Neural crest cell (in vitro differentiated cells): ENCODE data around the gene GRAMD4. TPM values are rescaled to one million over a fixed set of nuclear protein-coding genes. Genes with fewer than 3 reads are reported as not detected.

Experiments used
- DNase-seq: peaks from one replicate; pipeline ENCODE4 v3.0.0; 2021; ENCODE audit warnings: low read depth, mixed read lengths, low spot score
- H3K27ac Mint-ChIP-seq: one replicate; pipeline ENCODE4 v1.8.0; 2021; ENCODE audit warnings: mild to moderate bottlenecking, mixed read lengths; ENCODE audit not compliant: unreplicated experiment
- H3K27me3 Mint-ChIP-seq: 2 replicates; pipeline ENCODE4 v1.8.0; 2021; ENCODE audit warnings: low read depth, mild to moderate bottlenecking, mixed read lengths
- H3K36me3 Mint-ChIP-seq: 2 replicates; pipeline ENCODE4 v1.8.0; 2021; ENCODE audit warnings: low read depth, mild to moderate bottlenecking, mixed read lengths
- H3K4me1 Mint-ChIP-seq: 2 replicates; pipeline ENCODE4 v1.8.0; 2021; ENCODE audit warnings: mixed read lengths
- H3K4me3 Mint-ChIP-seq: one replicate; pipeline ENCODE4 v1.8.0; 2021; ENCODE audit warnings: mild to moderate bottlenecking, mixed read lengths
- H3K9me3 Mint-ChIP-seq: 2 replicates; pipeline ENCODE4 v1.8.0; 2021; ENCODE audit warnings: mixed read lengths
- CTCF ChIP-seq: fragments of 200-600 bp; sonication (generic); conservative IDR thresholded peaks from 2 replicates; pipeline ENCODE4 v1.5.0; 2021; ENCODE audit warnings: antibody characterized with exemption, mild to moderate bottlenecking
- total RNA-seq: library from RNA; stranded (reverse); gene quantifications from 2 replicates; pipeline ENCODE4 v1.2.1, GENCODE V29; 2021

GRAMD4 gene
- total RNA-seq, 1 donor from 2014 or later, result 34.1 TPM

GRCh38 chr22:46650078-46650810 lies 30.1 kb downstream of the GRAMD4 start:
- Mint-ChIP-seq H3K27ac (no peak overlapping the region), H3K27me3 (no peaks in the 10 kb centered on the region), H3K9me3 (no peaks in the 10 kb centered on the region), H3K4me3 (no peak overlapping the region), H3K4me1 (peaks cover 22% of the 10 kb centered on the region), H3K36me3 (no peaks in the 10 kb centered on the region)
- DNase-seq, result no peak
- TF ChIP-seq CTCF, result no peak

GRCh38 chr22:46651316-46651715 lies 31.1 kb downstream of the GRAMD4 start:
- no peak overlapping the region for H3K27ac Mint-ChIP-seq

GRCh38 chr22:46652081-46652846 lies 32.1 kb downstream of the GRAMD4 start:
- H3K4me1 Mint-ChIP-seq, result peaks cover 22% of the 10 kb centered on the region
- H3K27me3 Mint-ChIP-seq, result no peaks in the 10 kb centered on the region
- H3K36me3 Mint-ChIP-seq, result no peaks in the 10 kb centered on the region
- H3K9me3 Mint-ChIP-seq, result no peaks in the 10 kb centered on the region
- H3K4me3 Mint-ChIP-seq, result no peak overlapping the region
- H3K27ac Mint-ChIP-seq, result peak overlapping the region; percentile 92
- TF ChIP-seq CTCF, result no peak
- no peak for DNase-seq

More at GRCh38 chr22:46651316-46651715, 31.1 kb downstream of the GRAMD4 start:
- no peak for TF ChIP-seq CTCF
- DNase-seq, result no peak
- Mint-ChIP-seq H3K9me3 (no peaks in the 10 kb centered on the region), H3K4me3 (no peak overlapping the region), H3K27me3 (no peaks in the 10 kb centered on the region), H3K36me3 (no peaks in the 10 kb centered on the region), H3K4me1 (peaks cover 22% of the 10 kb centered on the region)

GRCh38 chr22:46652847-46653331 lies 32.7 kb downstream of the GRAMD4 start:
- TF ChIP-seq CTCF, result no peak
- Mint-ChIP-seq H3K27ac (peak overlapping the region; percentile 92), H3K9me3 (no peaks in the 10 kb centered on the region)

GRCh38 chr22:46653596-46653995 lies 33.4 kb downstream of the GRAMD4 start:
- H3K4me3 Mint-ChIP-seq, result no peak overlapping the region
- TF ChIP-seq CTCF, result no peak

More at GRCh38 chr22:46652847-46653331, 32.7 kb downstream of the GRAMD4 start:
- Mint-ChIP-seq H3K27me3 (no peaks in the 10 kb centered on the region), H3K4me1 (peaks cover 22% of the 10 kb centered on the region), H3K4me3 (no peak overlapping the region), H3K36me3 (no peaks in the 10 kb centered on the region)
- no peak for DNase-seq

More at GRCh38 chr22:46653596-46653995, 33.4 kb downstream of the GRAMD4 start:
- H3K27me3 Mint-ChIP-seq, result no peaks in the 10 kb centered on the region
- no peak for DNase-seq
- no peak overlapping the region for H3K27ac Mint-ChIP-seq
- no peaks in the 10 kb centered on the region for H3K36me3 Mint-ChIP-seq
- no peaks in the 10 kb centered on the region for H3K9me3 Mint-ChIP-seq
- H3K4me1 Mint-ChIP-seq, result peaks cover 22% of the 10 kb centered on the region
